ENCODE measurements around the gene GNGT2.
A peak's percentile ranks its signal among the peaks of the same experiment; 100 is the strongest.

The GNGT2 gene

GRCh38 chr17:49210158-49211029 lies at the start of gene GNGT2, which contains the start of gene ABI3:
Gene GNGT2, minus strand, starts transcription at chr17:49210574. Its CDS starts 3,152 bp downstream, at chr17:49207422.
Gene ABI3, plus strand, starts transcription at chr17:49210707. Its CDS starts 18 bp downstream, at chr17:49210725.
- peak; percentile 35 for DNase-seq (ENCODE audit: low read depth)

GRCh38 chr17:49259663-49260010 lies 49.3 kb upstream of the GNGT2 start:
- DNase-seq (ENCODE audit: low read depth), result no peak

- no peak for DNase-seq (ENCODE audit: low read depth)
Measured at GRCh38 chr17:49258394-49258793, 48.0 kb upstream of the GNGT2 start.

- DNase-seq (ENCODE audit: low read depth), result no peak
Measured at GRCh38 chr17:49255125-49255524, 44.8 kb upstream of the GNGT2 start.

- no peak for DNase-seq (ENCODE audit: low read depth)
Measured at GRCh38 chr17:49254066-49254465, 43.7 kb upstream of the GNGT2 start.

- no peak for DNase-seq (ENCODE audit: low read depth)
Measured at GRCh38 chr17:49252148-49252695, 41.8 kb upstream of the GNGT2 start.

GRCh38 chr17:49249890-49250522 lies 39.6 kb upstream of the GNGT2 start:
- DNase-seq (ENCODE audit: low read depth), result no peak

- DNase-seq (ENCODE audit: low read depth), result no peak
Measured at GRCh38 chr17:49249292-49249794, 39.0 kb upstream of the GNGT2 start.

GRCh38 chr17:49247944-49248343 lies 37.6 kb upstream of the GNGT2 start:
- DNase-seq (ENCODE audit: low read depth), result no peak

GRCh38 chr17:49244839-49245238 lies 34.5 kb upstream of the GNGT2 start:
- DNase-seq (ENCODE audit: low read depth), result no peak

- no peak for DNase-seq (ENCODE audit: low read depth)
Measured at GRCh38 chr17:49242813-49243212, 32.4 kb upstream of the GNGT2 start.

GRCh38 chr17:49241692-49242397 lies 31.5 kb upstream of the GNGT2 start:
- DNase-seq (ENCODE audit: low read depth), result no peak

GRCh38 chr17:49241040-49241439 lies 30.7 kb upstream of the GNGT2 start:
- DNase-seq (ENCODE audit: low read depth), result no peak

GRCh38 chr17:49240619-49241018 lies 30.2 kb upstream of the GNGT2 start:
- no peak for DNase-seq (ENCODE audit: low read depth)

- no peak for DNase-seq (ENCODE audit: low read depth)
Measured at GRCh38 chr17:49239963-49240362, 29.6 kb upstream of the GNGT2 start.

- no peak for DNase-seq (ENCODE audit: low read depth)
Measured at GRCh38 chr17:49235896-49236295, 25.5 kb upstream of the GNGT2 start.

GRCh38 chr17:49234509-49235080 lies 24.2 kb upstream of the GNGT2 start:
- no peak for DNase-seq (ENCODE audit: low read depth)

GRCh38 chr17:49231563-49231894 lies 21.2 kb upstream of the GNGT2 start:
- no peak for DNase-seq (ENCODE audit: low read depth)

- peak; percentile 77 for DNase-seq (ENCODE audit: low read depth)
Measured at GRCh38 chr17:49230636-49231562, 20.5 kb upstream of the GNGT2 start, which contains the start of gene PHOSPHO1. Gene PHOSPHO1, minus strand, starts transcription at chr17:49230787. Its CDS starts 4,096 bp downstream, at chr17:49226691.

GRCh38 chr17:49229805-49230600 lies 19.6 kb upstream of the GNGT2 start:
- no peak for DNase-seq (ENCODE audit: low read depth)
